ENCODE data around the gene KLRG1.

DNA sequence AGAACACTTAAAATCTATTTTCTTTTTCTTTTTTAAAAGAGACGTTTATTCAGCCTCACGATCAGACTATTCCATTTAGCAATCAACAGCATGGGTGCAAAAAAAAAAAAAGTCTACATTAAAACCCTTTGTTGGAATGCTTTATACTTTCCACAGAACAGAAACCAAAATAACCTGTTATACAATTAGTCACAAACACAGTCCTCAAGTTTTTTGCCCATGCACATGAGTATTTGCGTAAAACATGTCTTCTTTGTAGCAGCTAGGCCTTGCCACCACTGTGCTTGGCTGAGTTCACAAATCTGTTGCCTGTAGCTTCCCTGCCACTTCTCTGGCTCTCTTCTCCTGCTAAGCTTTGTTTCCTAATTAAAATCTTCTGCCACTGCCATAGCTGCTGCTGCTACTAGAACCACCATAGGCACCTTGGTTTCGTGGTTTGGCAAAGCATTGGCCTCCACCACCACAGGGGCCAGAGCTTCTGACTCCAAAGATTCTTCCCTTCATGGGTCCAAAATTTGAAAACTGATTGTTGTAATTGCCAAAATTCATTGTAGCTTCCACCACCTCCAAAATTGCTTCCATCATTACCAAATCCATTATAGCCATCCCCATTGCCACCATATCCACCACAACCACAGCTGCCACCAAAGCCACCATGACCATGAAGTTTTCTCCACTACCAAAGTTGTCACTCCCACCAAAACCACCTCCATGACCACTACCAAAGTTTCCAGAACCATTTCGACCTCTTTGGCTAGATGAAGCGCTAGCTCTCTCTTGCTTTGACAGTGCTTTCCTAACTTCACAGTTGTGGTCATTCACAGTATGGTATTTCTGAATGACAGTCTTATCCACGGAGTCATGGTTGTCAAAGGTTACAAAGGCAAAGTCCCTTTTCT, 38.1 kb downstream of the KLRG1 start:
- TF ChIP-seq, protein P1, sequence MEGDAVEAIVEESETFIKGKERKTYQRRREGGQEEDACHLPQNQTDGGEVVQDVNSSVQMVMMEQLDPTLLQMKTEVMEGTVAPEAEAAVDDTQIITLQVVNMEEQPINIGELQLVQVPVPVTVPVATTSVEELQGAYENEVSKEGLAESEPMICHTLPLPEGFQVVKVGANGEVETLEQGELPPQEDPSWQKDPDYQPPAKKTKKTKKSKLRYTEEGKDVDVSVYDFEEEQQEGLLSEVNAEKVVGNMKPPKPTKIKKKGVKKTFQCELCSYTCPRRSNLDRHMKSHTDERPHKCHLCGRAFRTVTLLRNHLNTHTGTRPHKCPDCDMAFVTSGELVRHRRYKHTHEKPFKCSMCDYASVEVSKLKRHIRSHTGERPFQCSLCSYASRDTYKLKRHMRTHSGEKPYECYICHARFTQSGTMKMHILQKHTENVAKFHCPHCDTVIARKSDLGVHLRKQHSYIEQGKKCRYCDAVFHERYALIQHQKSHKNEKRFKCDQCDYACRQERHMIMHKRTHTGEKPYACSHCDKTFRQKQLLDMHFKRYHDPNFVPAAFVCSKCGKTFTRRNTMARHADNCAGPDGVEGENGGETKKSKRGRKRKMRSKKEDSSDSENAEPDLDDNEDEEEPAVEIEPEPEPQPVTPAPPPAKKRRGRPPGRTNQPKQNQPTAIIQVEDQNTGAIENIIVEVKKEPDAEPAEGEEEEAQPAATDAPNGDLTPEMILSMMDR (IDR thresholded peaks at IDR 0.05), result no peak
- TF ChIP-seq POLR2AphosphoS5 (IDR thresholded peaks at IDR 0.05), result no peak
- no peak for TF ChIP-seq POLR2A (IDR thresholded peaks at IDR 0.05)
